GM13977 (cell line): ENCODE data around the gene AQP12B.

ENCODE experiments used
- DNase-seq: peaks from one replicate; pipeline ENCODE4 v3.0.0; 2012; ENCODE audit warnings: low spot score
- in situ Hi-C: fragments of 300-500 bp; cut with MboI; formaldehyde crosslinking; loops from one replicate; pipeline ENCODE4 v1.12.0; 2022; ENCODE audit warnings: low sequenced_read_pairs, low pct_unique_long_range_greater_than_20kb, mixed read lengths, inconsistent platforms; ENCODE audit not compliant: unreplicated experiment
- TF ChIP-seq, protein P1 (sequence below): IDR thresholded peaks from 2 replicates; pipeline ENCODE4 v1.5.1; 2012; ENCODE audit warnings: mild to moderate bottlenecking, control low read depth; ENCODE audit not compliant: insufficient read depth; ENCODE audit errors: extremely low read depth, missing control alignments

Gene AQP12B

DNA sequence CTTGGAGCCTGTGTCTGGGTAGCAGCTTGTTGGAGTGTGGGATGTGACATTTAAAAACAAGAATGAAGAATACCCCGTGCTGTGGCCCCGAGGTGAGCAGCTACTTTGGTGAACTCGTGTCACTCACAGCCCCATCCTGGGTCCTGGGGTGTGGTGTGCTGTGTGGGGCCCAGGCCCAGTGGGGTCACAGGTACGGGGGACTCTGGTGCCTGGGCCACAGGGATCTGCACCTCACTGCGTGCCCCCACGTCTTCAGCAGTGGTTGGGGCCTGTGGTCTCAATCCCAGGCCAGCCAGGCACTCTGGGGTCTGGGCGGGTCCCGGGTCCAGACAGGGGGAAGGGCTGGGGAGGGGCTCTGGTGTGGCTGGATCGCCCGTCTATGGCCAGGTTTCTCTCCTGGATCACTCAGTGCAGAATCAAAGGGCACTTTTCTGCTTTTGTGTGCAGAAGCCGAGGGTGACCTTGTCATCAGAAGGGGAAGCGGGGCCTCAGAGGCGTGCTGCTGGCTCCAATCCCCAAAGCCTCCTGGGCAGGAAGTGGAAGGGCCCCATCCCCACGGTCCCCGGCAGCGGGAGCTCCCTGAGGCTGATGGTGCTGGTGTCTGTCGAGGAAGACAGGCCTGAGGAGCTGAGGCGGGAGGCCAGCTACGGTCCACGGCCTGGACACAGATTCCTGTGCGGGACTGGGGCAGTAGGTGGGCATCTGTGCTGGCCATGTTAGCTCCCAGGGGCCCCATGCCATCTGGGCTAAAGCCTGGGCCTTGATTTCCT lies 56.0 kb downstream of the AQP12B start:
- TF ChIP-seq, protein P1, sequence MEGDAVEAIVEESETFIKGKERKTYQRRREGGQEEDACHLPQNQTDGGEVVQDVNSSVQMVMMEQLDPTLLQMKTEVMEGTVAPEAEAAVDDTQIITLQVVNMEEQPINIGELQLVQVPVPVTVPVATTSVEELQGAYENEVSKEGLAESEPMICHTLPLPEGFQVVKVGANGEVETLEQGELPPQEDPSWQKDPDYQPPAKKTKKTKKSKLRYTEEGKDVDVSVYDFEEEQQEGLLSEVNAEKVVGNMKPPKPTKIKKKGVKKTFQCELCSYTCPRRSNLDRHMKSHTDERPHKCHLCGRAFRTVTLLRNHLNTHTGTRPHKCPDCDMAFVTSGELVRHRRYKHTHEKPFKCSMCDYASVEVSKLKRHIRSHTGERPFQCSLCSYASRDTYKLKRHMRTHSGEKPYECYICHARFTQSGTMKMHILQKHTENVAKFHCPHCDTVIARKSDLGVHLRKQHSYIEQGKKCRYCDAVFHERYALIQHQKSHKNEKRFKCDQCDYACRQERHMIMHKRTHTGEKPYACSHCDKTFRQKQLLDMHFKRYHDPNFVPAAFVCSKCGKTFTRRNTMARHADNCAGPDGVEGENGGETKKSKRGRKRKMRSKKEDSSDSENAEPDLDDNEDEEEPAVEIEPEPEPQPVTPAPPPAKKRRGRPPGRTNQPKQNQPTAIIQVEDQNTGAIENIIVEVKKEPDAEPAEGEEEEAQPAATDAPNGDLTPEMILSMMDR = no peak
- no peak for DNase-seq
- in situ Hi-C loops = no loop called here
